GM12878 (cell line): ENCODE data around the gene ST6GALNAC3.

ENCODE experiments used
- BCLAF1 ChIP-seq: fragments of 450-650 bp; IDR thresholded peaks from 2 replicates; pipeline ENCODE4 v1.6.1; 2017; ENCODE audit warnings: antibody characterized with exemption, mild to moderate bottlenecking, moderate library complexity
- CEBPZ ChIP-seq: fragments of 150-350 bp; IDR thresholded peaks from 2 replicates; pipeline ENCODE4 v1.6.1; 2016; ENCODE audit warnings: low read depth, low read length
- E2F4 ChIP-seq: IDR thresholded peaks from 2 replicates; pipeline ENCODE4 v1.6.1; 2012; ENCODE audit warnings: low read depth, low read length, improper control_type of control experiment
- HCFC1 ChIP-seq: fragments of 150-350 bp; IDR thresholded peaks from 2 replicates; pipeline ENCODE4 v1.6.1; 2014; ENCODE audit warnings: low read length
- POLR2AphosphoS5 ChIP-seq: IDR thresholded peaks from 2 replicates; pipeline ENCODE4 v1.6.1; 2011; ENCODE audit warnings: mild to moderate bottlenecking, low read length, inconsistent platforms
- SP1 ChIP-seq: IDR thresholded peaks from one replicate; pipeline ENCODE4 v1.6.1; 2011; ENCODE audit warnings: low read depth, low read length
- TF ChIP-seq, protein P1 (sequence below): IDR thresholded peaks from 2 replicates; pipeline ENCODE4 v1.6.1; 2012; ENCODE audit warnings: low read depth, low read length, improper control_type of control experiment
- TF ChIP-seq, protein P2 (sequence below), 3 experiments: IDR thresholded peaks in 2 of 3; conservative IDR thresholded peaks in 1 of 3; 2 replicates each; pipeline ENCODE4 v1.5.1; 2011; ENCODE audit warnings: low read depth in 3 of 3, low read length in 3 of 3, mild to moderate bottlenecking in 3 of 3, control low read depth in 2 of 3, moderate library complexity in 2 of 3, inconsistent platforms in 1 of 3, mixed read lengths in 1 of 3; ENCODE audit not compliant: control insufficient read depth in 2 of 3, insufficient read depth in 1 of 3; ENCODE audit errors: extremely low read depth in 1 of 3
- TF ChIP-seq, protein P3 (sequence below): fragments of 450-650 bp; IDR thresholded peaks from 2 replicates; pipeline ENCODE4 v1.6.1; 2016; ENCODE audit warnings: mild to moderate bottlenecking

DNA sequence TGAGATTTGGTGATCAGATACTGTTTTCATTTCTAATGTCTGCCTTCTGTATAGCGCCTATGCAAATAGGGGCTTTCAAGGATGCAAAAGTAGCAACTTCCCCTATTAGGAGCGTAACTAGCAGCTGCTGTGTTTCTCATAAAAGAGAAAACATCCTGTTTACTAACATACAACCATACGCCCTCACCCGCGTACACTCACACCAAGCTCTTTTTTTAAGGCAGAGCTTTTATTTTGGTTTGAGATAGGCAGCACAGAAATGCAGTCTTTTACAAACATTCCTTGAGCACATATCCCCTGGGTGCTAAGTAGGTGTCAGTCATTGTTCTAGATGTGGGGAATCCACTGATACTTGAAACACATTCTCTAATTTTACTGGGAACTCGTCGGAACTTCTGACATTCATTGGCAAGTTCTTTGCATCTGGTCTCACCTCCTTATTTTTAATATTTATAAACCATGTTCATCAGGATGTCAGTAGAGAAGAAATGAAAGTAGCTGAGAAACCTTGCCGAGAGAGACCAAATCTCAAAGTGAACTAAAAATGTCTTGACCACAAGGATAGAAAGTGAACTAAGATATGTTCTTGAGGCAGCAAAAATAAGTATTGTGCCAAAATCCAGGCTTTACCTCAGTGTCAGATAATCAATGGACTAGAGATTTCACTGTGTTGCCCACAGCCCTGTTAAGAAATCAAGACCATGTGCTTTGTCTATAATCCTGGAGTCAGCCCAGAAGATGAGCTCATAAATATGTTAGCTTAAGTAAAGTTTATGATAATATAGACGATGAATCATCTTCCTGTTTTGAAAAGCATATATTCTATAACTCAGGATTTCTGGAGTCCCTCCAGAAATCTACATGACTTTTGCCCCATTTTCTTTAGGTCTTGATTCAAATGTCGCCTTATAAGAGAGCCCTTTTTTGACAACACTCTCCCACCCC lies 350.9 kb downstream of the ST6GALNAC3 start:
- TF ChIP-seq, protein P1, sequence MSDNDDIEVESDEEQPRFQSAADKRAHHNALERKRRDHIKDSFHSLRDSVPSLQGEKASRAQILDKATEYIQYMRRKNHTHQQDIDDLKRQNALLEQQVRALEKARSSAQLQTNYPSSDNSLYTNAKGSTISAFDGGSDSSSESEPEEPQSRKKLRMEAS = no peak
- TF ChIP-seq SP1 (no peak), CEBPZ (no peak), E2F4 (no peak), HCFC1 (no peak), BCLAF1 (no peak), POLR2AphosphoS5 (no peak)
- TF ChIP-seq, protein P2, sequence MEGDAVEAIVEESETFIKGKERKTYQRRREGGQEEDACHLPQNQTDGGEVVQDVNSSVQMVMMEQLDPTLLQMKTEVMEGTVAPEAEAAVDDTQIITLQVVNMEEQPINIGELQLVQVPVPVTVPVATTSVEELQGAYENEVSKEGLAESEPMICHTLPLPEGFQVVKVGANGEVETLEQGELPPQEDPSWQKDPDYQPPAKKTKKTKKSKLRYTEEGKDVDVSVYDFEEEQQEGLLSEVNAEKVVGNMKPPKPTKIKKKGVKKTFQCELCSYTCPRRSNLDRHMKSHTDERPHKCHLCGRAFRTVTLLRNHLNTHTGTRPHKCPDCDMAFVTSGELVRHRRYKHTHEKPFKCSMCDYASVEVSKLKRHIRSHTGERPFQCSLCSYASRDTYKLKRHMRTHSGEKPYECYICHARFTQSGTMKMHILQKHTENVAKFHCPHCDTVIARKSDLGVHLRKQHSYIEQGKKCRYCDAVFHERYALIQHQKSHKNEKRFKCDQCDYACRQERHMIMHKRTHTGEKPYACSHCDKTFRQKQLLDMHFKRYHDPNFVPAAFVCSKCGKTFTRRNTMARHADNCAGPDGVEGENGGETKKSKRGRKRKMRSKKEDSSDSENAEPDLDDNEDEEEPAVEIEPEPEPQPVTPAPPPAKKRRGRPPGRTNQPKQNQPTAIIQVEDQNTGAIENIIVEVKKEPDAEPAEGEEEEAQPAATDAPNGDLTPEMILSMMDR (IDR thresholded peaks at IDR 0.05 in 2 of 3, conservative IDR thresholded peaks at IDR 0.05 in 1 of 3; ENCODE audit: control insufficient read depth in 2 of 3, extremely low read depth in 1 of 3, insufficient read depth in 1 of 3, low read depth in 3 of 3, low read length in 3 of 3) = no peak
- TF ChIP-seq, protein P3, sequence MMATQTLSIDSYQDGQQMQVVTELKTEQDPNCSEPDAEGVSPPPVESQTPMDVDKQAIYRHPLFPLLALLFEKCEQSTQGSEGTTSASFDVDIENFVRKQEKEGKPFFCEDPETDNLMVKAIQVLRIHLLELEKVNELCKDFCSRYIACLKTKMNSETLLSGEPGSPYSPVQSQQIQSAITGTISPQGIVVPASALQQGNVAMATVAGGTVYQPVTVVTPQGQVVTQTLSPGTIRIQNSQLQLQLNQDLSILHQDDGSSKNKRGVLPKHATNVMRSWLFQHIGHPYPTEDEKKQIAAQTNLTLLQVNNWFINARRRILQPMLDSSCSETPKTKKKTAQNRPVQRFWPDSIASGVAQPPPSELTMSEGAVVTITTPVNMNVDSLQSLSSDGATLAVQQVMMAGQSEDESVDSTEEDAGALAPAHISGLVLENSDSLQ = peak; percentile 63; the same call in 1 of the 2 replicates
